AG04449 (cell line): Measurements from ENCODE around the gene FILIP1L.

Experiments used
- CTCF ChIA-PET: fragments of 350-600 bp; formaldehyde crosslinking; extraction: SDS; loops from one replicate; lab custom pipeline; 2021; ENCODE audit warnings: antibody characterized with exemption; lab: Yijun Ruan, JAX
- POLR2A ChIA-PET: fragments of 400-600, 350-600 bp; formaldehyde crosslinking; extraction: SDS; loops from one replicate; lab custom pipeline; 2020; ENCODE audit warnings: antibody characterized with exemption, inconsistent platforms; lab: Yijun Ruan, JAX
- DNase-seq: peaks from one replicate; pipeline ENCODE4 v3.0.0-alpha.2; 2010; ENCODE audit warnings: low read depth, low spot score
- H3K4me3 ChIP-seq: 2 replicates; pipeline ENCODE4 v1.5.1; 2011; ENCODE audit warnings: low read depth, mild to moderate bottlenecking, control low read depth, low read length
- TF ChIP-seq, protein P1 (sequence below): IDR thresholded peaks from one replicate; pipeline ENCODE4 v1.5.1; 2011; ENCODE audit warnings: mild to moderate bottlenecking, moderate library complexity, low read length, control low read depth, inconsistent platforms; ENCODE audit not compliant: insufficient read depth; ENCODE audit errors: missing control alignments

FILIP1L gene

GRCh38 chr3:99863588-99863987 is 250.7 kb downstream of the FILIP1L start:
- CTCF ChIA-PET = interaction anchor here (1.2 kb wide), 1 partner anchor 210 kb away, joined by 3 read pairs; no protein-coding TSS in a partner anchor
- no peak overlapping the region for H3K4me3 ChIP-seq
- no peak for DNase-seq
- POLR2A ChIA-PET = no interaction called here
- TF ChIP-seq, protein P1, sequence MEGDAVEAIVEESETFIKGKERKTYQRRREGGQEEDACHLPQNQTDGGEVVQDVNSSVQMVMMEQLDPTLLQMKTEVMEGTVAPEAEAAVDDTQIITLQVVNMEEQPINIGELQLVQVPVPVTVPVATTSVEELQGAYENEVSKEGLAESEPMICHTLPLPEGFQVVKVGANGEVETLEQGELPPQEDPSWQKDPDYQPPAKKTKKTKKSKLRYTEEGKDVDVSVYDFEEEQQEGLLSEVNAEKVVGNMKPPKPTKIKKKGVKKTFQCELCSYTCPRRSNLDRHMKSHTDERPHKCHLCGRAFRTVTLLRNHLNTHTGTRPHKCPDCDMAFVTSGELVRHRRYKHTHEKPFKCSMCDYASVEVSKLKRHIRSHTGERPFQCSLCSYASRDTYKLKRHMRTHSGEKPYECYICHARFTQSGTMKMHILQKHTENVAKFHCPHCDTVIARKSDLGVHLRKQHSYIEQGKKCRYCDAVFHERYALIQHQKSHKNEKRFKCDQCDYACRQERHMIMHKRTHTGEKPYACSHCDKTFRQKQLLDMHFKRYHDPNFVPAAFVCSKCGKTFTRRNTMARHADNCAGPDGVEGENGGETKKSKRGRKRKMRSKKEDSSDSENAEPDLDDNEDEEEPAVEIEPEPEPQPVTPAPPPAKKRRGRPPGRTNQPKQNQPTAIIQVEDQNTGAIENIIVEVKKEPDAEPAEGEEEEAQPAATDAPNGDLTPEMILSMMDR = no peak

- no peak for DNase-seq
- TF ChIP-seq, protein P1 = no peak
- CTCF ChIA-PET = interaction anchor here (1.4 kb wide), 1 partner anchor 19 kb away, joined by 4 read pairs; no protein-coding TSS in a partner anchor
- POLR2A ChIA-PET = interaction anchor here (1.1 kb wide), 1 partner anchor 13 kb away, joined by 4 read pairs; no protein-coding TSS in a partner anchor
- H3K4me3 ChIP-seq = no peak overlapping the region
Measured at GRCh38 chr3:99863002-99863401, 251.3 kb downstream of the FILIP1L start.

DNA sequence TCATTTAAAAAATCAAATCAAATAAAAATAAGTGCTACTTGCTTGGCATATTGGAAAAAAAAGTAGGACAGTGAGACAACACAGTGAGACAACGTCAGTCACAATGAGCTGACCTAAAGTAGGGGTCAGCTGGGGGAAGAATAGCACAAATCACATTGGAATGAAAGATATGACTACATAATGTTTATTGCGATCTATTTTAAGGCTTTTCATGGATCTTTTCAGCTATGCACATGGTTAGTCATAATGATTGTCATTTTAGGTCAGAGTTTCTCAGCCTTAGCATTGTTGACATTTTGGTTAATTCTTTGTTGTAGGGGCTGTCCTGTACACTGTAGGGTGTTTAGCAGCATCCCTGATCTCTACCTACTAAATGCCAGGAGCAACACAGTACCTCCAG is 252.1 kb downstream of the FILIP1L start:
- H3K4me3 ChIP-seq = no peak overlapping the region
- DNase-seq = no peak
- TF ChIP-seq, protein P1 = no peak
- POLR2A ChIA-PET = interaction anchor here (0.9 to 1.1 kb wide), 2 partner anchors 14 to 180 kb away, joined by 3 to 4 read pairs; no protein-coding TSS in a partner anchor
- CTCF ChIA-PET = interaction anchor here (0.6 to 1.4 kb wide), 5 partner anchors 10 to 392 kb away, joined by 3 to 4 read pairs (median 3); no protein-coding TSS in a partner anchor

DNA sequence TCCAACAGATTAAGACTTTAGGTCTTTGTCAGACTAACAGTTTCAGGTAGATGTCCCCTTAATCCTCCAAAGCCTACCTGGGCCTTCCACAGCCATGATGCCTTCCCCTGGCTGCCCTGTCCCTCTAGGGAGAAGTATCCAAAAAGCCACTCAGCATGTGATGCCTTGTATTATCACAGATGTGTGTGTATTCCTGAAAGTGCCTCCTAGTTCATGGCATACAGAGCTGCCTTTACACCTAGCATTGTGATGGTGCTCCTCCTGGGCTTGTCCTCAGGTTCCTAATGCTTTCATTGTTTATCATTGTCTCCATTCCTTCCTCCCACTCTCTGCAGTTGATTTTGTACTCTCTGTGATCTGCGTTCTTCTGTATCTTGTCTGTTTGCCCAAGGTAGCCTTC is 253.1 kb downstream of the FILIP1L start:
- H3K4me3 ChIP-seq = no peak overlapping the region
- CTCF ChIA-PET = interaction anchor here (1.1 to 1.6 kb wide), 4 partner anchors 9 to 208 kb away, joined by 3 to 5 read pairs (median 4); no protein-coding TSS in a partner anchor
- POLR2A ChIA-PET = interaction anchor here (0.6 kb wide), 1 partner anchor 44 kb away, joined by 3 read pairs; the partner anchor contains the start of gene CMSS1
- TF ChIP-seq, protein P1 = no peak
- DNase-seq = no peak

DNA sequence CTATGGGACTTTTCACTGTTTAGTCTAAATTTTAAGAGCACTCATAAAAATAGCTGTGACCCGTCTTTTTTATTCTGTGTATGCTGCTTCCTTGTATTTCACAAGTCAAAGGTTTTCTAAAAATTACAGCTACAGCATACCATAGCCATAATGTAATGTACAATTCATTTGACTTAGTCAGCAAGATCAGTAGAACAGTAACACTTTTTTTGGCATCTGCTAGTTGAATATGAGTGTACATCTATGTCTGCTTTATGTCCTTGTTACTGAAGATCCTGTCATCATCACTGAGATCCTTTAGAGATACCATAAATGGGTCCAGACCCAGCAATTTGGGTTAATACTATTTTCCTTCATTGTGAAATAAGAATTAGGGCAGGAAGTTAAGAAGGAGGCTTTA is 254.5 kb downstream of the FILIP1L start:
- H3K4me3 ChIP-seq = no peak overlapping the region
- ChIA-PET CTCF (interaction anchor here (0.6 to 2.9 kb wide), 10 partner anchors 9 to 209 kb away, joined by 3 to 16 read pairs (median 4); no protein-coding TSS in a partner anchor), POLR2A (interaction anchor here (0.9 to 1.3 kb wide), 3 partner anchors 12 to 186 kb away, joined by 3 to 4 read pairs (median 4); no protein-coding TSS in a partner anchor)
- DNase-seq = peak; percentile 98
- TF ChIP-seq, protein P1 = no peak

DNA sequence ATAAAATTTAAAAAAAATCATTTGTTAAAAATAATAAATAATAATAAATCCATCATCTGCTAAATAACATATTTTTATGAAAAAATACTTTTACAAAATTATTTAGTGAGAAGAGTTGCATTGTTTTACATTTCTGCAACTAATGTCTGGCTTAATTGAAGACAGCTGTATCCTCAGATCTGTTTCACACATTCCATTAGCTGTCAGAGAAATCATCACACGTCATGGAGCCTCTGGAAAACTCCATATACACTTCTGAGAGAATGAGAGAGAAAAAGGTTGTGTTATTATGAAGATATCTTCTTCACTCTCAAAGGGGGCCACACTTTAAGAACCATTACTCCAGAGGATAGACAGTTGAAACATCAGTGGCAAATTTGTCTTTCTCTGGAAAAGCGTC is 255.8 kb downstream of the FILIP1L start:
- POLR2A ChIA-PET = no interaction called here
- no peak overlapping the region for H3K4me3 ChIP-seq
- CTCF ChIA-PET = interaction anchor here (1.1 to 2.9 kb wide), 4 partner anchors 8 to 92 kb away, joined by 3 to 16 read pairs (median 6); no protein-coding TSS in a partner anchor
- TF ChIP-seq, protein P1 = no peak
- DNase-seq = no peak
